Endothelial cell (in vitro differentiated cells): ENCODE results near the gene GDA. TPM values are rescaled to one million over a fixed set of nuclear protein-coding genes. Genes with fewer than 3 reads are reported as not detected.

Experiments used
- DNase-seq: peaks from one replicate; pipeline ENCODE4 v3.0.0; 2021; ENCODE audit warnings: low spot score
- H3K27ac Mint-ChIP-seq: one replicate; pipeline ENCODE4 v1.8.0; 2021; ENCODE audit warnings: mixed read lengths, inconsistent platforms; ENCODE audit not compliant: unreplicated experiment
- H3K27me3 Mint-ChIP-seq: one replicate; pipeline ENCODE4 v1.8.0; 2021; ENCODE audit warnings: mild to moderate bottlenecking, moderate library complexity, mixed read lengths, inconsistent platforms; ENCODE audit not compliant: unreplicated experiment
- H3K36me3 Mint-ChIP-seq: one replicate; pipeline ENCODE4 v1.8.0; 2021; ENCODE audit warnings: mild to moderate bottlenecking, low read depth, mixed read lengths, inconsistent platforms; ENCODE audit not compliant: unreplicated experiment
- H3K4me1 Mint-ChIP-seq: one replicate; pipeline ENCODE4 v1.8.0; 2021; ENCODE audit warnings: mild to moderate bottlenecking, mixed read lengths, inconsistent platforms; ENCODE audit not compliant: unreplicated experiment
- H3K4me3 Mint-ChIP-seq: one replicate; pipeline ENCODE4 v1.8.0; 2021; ENCODE audit warnings: mild to moderate bottlenecking, mixed read lengths, inconsistent platforms; ENCODE audit not compliant: unreplicated experiment
- H3K9me3 Mint-ChIP-seq: one replicate; pipeline ENCODE4 v1.8.0; 2021; ENCODE audit warnings: mixed read lengths, inconsistent platforms; ENCODE audit not compliant: unreplicated experiment
- CTCF ChIP-seq: fragments of 200-600 bp; sonication (generic); IDR thresholded peaks from one replicate; pipeline ENCODE4 v1.5.0; 2021; ENCODE audit warnings: antibody characterized with exemption; ENCODE audit not compliant: unreplicated experiment
- total RNA-seq: library from RNA; stranded (reverse); fragmentation: NEBNext Ultra II Directional; extraction: Animal tissue kit (Norgen Biotek cat#: 25700); gene quantifications from one replicate; pipeline ENCODE4 v1.2.1, GENCODE V29; 2021; ENCODE audit not compliant: unreplicated experiment

Gene GDA
- total RNA-seq, 1 donor from 2014 or later: 0.23 TPM

GRCh38 chr9:72127753-72128152 lies 21.5 kb upstream of the GDA start:
- no peaks in the 10 kb centered on the region for H3K36me3 Mint-ChIP-seq
- H3K4me3 Mint-ChIP-seq: no peak overlapping the region
- H3K27ac Mint-ChIP-seq: no peak overlapping the region
- TF ChIP-seq CTCF: no peak
- DNase-seq: no peak
- peaks cover 2% of the 10 kb centered on the region for H3K4me1 Mint-ChIP-seq
- H3K9me3 Mint-ChIP-seq: no peaks in the 10 kb centered on the region
- peaks cover 6% of the 10 kb centered on the region for H3K27me3 Mint-ChIP-seq

GRCh38 chr9:72128526-72128925 lies 20.7 kb upstream of the GDA start:
- Mint-ChIP-seq H3K4me3 (no peak overlapping the region), H3K36me3 (no peaks in the 10 kb centered on the region), H3K27ac (no peak overlapping the region), H3K4me1 (peaks cover 2% of the 10 kb centered on the region), H3K27me3 (peaks cover 6% of the 10 kb centered on the region), H3K9me3 (no peaks in the 10 kb centered on the region)
- TF ChIP-seq CTCF: no peak
- DNase-seq: no peak

GRCh38 chr9:72129271-72130156 lies 19.7 kb upstream of the GDA start:
- H3K9me3 Mint-ChIP-seq: no peaks in the 10 kb centered on the region

GRCh38 chr9:72130321-72130720 lies 18.9 kb upstream of the GDA start:
- H3K4me1 Mint-ChIP-seq: peaks cover under 1% of the 10 kb centered on the region
- no peaks in the 10 kb centered on the region for H3K36me3 Mint-ChIP-seq
- H3K9me3 Mint-ChIP-seq: no peaks in the 10 kb centered on the region
- H3K27ac Mint-ChIP-seq: no peak overlapping the region
- H3K27me3 Mint-ChIP-seq: peaks cover 6% of the 10 kb centered on the region
- no peak for DNase-seq
- TF ChIP-seq CTCF: no peak
- H3K4me3 Mint-ChIP-seq: no peak overlapping the region

More at GRCh38 chr9:72129271-72130156, 19.7 kb upstream of the GDA start:
- no peak for TF ChIP-seq CTCF
- Mint-ChIP-seq H3K27ac (no peak overlapping the region), H3K4me3 (no peak overlapping the region), H3K4me1 (peaks cover 2% of the 10 kb centered on the region), H3K36me3 (no peaks in the 10 kb centered on the region), H3K27me3 (peaks cover 6% of the 10 kb centered on the region)
- no peak for DNase-seq

- TF ChIP-seq CTCF: no peak
- H3K9me3 Mint-ChIP-seq: no peaks in the 10 kb centered on the region
- H3K36me3 Mint-ChIP-seq: no peaks in the 10 kb centered on the region
- no peaks in the 10 kb centered on the region for H3K4me1 Mint-ChIP-seq
- peaks cover 5% of the 10 kb centered on the region for H3K27me3 Mint-ChIP-seq
- H3K4me3 Mint-ChIP-seq: no peak overlapping the region
- no peak overlapping the region for H3K27ac Mint-ChIP-seq
- no peak for DNase-seq
These were observed 18.0 kb upstream of the GDA start for GRCh38 chr9:72131206-72131605.
